ENCODE data around the gene IDH3B.
"Not testable (repeated sequence)": the region's sequence is repeated elsewhere in the genome, so short reads cannot be mapped to it uniquely, and the experiment has no call there.

The IDH3B gene

DNA sequence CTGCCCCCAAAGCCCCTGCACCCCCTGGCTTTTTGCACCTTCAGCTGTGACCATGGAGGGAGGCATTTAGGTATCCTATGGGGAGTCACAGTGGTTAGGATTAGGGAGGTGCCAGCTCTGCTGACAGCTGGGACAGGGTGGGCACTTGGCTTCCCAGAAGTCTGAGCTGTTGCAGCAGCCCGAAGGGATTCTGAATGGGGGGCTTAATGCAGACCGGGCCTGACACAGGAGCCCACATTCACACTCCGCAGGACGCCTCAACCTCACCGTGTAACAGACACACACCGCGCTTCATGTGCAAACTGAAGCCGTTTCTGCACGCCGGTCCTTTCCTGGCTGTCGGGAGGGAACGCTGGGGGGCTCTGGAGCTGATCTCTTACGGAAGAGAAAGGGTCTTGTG lies 30.5 kb upstream of the IDH3B start:
- no peak for DNase-seq (ENCODE audit: low spot score)

DNA sequence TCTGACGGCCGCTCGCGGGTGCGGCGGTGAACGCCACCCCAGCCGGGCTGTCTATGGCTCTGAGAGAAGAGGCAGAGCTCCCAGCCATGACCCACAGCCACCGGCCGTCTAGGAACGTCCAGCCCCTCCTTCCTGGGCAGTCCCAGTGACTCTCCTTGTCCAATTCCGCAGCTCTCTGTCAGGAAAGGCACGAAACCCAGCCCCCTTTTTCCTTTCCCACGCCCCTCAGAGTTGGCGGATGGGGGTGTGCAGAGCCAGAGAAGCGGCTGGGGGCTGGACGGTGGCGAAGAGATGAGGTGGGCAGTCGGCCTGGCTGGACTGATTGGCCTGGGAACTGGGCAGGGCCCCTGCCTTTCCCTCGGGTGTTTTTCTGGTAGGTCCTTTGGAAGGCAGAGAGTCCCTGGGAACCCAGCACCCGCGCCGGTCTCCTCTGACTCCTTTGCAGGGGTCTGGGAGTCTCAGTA lies 30.0 kb upstream of the IDH3B start:
- DNase-seq (ENCODE audit: low spot score), result no peak

DNA sequence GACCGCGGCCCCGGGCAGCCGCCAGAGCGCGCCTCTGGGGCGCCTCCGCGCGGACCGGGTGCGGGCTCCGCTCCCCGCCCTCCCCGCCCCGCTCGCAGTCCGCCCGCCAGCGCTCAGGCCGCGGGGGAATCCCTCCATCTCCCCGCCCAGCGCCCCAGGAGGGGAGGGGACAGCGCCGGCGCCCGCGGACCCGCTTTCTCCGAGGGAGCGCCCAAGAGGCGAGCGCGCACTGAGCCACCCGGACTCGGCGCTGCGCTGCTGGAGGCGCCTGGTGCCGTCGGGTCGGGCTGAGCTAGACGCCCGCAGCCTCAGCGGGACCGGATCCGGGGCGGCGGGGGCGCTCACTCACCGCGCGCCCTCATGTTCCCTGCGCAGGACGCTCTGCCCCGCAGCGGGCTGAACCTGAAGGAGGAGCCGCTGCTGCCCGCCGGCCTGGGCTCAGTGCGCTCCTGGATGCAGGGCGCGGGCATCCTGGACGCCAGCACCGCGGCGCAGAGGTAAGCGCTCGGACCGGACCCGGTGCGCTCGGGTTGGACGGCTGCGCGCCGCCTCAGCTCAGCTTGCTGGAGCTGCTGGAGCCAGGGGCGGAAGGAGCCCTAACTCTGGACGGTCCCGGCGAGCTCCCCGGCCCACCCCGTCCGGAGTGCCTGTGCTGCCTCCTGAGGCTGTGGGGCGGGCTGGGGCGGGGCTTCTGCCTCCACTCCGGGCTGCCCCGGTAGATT lies 29.4 kb upstream of the IDH3B start:
- DNase-seq (ENCODE audit: low spot score), result peak; percentile 54

DNA sequence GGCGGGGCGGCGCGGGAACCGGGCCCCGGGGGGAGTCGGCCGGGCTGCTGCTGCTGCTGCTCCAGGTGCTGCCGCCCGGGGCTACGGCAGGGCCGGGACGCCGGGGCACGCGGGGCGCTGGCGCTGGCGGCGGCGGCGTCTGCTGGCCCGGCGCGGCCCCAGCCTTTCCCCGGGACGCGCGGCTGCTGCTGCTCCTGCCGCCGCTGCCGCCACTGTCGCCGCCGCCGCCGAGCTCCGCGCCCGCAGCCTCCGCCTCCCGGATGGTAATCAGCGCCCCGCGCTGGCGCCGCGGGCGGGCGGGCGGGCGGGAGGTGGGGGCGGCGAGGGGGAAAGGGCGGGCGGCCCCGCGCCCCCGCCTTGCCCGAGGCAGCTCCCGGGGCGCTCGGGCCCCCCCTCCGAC lies 28.9 kb upstream of the IDH3B start:
- no peak for DNase-seq (ENCODE audit: low spot score)

DNA sequence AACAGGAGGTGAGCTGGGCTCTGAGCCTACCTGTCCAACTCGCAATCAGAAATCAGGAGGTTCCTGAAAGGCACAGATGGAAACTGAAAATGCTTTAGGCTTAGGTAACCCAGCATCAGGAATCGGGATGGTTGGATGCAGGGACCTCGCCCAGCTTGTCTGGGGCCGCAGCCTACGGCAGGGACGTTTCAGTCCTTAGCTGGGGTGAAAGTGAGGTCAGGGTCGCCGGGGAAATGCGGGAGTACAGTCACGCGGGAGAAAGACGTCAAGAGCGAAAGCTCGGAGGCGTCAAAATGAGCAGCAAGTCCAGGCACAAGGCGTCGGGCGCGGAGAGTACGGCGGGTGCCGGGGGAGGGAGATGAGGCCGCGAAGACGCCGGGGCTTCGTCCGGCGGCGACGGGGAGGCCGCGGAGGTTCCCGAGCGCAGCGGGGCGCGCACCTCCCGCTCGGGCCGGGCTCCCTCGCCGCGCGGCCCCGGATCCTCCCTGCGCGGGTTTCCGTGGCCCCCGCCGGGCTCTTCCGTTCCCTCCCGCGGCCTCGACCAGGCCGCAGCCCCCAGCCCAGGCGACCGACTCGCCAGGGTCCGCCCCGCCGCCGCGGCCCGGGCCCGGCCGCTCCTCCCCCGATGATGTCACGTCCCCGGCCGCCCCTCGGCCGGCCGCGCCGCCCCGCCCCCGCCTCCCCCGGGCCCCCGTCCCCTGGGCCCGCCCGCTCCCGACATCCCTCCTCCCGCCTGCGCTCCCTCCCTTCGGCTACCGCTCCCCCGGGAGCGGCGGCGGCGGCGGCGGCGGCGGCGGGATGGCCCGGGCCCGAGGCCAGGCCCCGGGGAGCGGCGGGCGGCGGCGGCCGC lies 28.2 kb upstream of the IDH3B start, which contains the start of gene EBF4:
EBF4 (plus strand) TSS at position 745 of the 850 bp plus-strand sequence. CDS start 866 bp downstream, outside the sequence.
- DNase-seq (ENCODE audit: low spot score), result peak; percentile 67

DNA sequence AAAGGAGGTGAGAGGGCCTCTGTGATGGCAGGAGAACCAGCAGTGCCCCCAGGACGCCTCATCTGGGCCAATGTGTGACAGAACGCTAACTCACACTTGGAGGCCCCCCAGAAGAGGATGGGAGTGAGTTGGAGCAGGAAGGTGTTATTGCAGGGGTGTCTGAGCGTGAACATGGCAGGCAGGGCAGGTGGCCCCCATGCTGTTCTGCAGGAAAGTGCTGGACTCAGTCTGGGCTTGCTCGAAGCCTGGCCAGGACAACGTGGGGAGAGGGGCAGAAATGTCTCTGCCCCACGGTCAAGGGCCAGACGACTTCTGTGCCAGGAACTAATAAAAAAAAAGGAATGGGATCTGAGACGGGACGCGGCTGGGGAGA lies 27.6 kb upstream of the IDH3B start:
- DNase-seq (ENCODE audit: low spot score), result no peak

DNA sequence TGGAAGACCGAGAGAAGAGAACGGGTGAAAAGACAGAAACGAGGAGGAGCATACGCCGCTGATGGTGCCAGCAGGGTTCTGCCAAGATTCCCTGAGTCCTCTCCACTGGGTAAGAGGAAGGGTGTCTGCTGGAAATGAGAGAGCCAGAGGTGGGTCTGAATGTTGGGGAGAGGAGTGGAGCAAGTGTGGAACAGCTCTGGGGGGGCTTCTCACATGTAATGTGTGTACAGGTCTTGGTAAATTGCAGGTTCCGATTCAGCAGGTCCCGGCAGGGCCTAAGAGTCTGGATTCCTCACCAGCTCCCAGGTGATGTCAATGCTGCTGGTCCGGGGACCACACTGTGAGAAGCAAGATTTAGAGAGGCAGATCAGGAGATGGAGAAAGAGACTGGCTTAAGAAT lies 27.1 kb upstream of the IDH3B start:
- DNase-seq (ENCODE audit: low spot score), result no peak

DNA sequence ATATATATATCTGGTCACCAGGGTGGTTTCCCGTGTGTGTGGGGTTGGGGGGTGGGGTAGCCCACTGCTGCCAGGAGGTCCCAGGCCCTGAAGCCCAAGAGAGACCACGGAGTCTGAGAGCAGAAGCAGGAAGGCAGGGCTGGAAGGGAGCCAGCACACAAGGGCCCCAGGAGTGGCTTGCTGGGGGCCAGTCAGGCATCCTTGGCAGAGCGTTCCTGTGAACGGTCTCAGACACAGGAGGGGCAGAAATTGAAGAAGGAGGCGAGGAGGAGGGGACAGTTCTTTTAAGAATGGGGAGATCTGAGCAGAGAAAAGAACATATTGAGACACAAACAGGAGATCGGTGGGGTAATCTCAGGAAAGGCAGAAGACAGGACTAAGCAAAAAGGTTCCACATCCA lies 26.7 kb upstream of the IDH3B start:
- no peak for DNase-seq (ENCODE audit: low spot score)

DNA sequence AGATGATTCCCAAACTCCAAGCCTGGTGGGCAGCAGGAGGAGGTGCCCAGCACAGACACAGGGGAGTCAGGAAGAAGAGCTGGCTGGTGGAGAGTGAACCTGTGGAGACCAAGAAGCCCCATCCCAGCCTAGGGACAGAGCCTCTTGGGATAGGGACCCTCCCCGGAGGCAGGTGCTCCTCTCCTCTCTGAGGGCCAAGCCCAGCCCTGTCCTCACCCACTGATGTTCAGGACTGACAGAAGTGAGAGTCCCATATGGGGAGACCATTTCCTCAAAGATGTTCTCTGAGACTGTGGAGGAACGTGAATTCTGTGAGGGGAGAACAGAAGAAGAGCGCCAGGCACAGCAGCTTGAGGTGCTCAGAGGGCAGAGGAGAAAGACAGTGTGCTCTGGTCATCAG lies 26.2 kb upstream of the IDH3B start:
- no peak for DNase-seq (ENCODE audit: low spot score)

DNA sequence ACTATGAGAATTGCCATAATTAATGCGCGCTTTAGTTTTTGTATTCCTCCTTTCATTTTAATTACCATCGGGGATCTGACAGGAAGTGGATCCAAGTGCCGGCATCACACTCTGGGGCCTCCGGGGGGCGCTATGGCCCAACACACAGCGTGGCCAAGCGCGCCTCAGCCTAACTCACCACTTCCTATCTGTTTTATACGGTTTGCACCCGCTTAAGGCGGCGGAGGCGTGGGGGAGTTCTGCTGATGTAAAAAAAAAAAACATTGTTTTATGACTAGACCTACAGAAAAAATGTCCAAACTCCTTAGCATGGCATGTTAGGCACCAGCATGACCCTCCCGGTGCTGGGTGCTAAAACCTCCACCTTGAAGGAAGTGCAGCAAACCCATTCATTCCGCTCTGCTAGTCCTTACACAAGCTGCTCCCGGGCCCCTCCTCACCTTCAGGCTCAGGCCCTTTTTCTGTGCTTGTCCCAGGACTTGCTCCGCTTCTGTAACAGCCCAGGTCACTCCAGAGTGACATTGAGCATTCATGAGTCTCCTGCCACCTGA lies 24.1 kb upstream of the IDH3B start:
- DNase-seq (ENCODE audit: low spot score), result peak; percentile 36

DNA sequence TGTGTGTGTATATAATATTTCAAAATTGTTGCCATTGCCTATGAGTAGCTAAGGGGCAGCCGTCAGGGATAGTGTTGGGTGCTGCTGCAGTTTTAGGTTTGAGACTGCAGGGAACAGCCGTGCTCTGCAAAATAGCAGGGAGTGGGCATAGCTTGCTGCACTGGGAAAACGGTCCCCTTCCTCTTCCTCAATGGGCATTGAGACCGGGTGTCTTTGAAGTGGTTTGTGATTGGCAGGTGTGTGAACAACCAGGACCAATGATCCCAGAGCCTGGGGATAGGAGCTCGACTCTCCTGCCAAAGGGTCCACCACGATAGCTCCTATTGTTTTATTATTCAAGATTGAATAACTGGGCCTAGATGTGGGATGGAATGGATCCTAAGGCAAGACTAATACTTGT lies 23.5 kb upstream of the IDH3B start:
- DNase-seq (ENCODE audit: low spot score), result no peak

DNA sequence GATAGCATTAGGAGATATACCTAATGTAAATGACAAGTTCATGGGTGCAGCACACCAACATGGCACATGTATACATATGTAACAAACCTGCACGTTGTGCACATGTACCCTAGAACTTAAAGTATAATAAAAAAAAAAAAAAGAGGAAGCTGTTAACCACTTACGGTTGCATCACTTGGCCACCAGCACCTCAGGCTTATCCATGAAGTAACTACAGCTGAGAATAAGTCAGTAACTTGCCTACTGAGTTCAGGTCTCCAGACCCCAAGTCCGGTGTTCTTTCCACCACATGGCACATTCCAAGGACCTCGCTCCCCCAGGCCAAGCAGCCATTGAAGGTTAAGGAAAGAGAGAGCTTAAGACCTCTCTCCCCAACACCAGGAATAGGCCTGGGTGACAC lies 20.8 kb upstream of the IDH3B start:
- DNase-seq (ENCODE audit: low spot score), result not testable (repeated sequence)

DNA sequence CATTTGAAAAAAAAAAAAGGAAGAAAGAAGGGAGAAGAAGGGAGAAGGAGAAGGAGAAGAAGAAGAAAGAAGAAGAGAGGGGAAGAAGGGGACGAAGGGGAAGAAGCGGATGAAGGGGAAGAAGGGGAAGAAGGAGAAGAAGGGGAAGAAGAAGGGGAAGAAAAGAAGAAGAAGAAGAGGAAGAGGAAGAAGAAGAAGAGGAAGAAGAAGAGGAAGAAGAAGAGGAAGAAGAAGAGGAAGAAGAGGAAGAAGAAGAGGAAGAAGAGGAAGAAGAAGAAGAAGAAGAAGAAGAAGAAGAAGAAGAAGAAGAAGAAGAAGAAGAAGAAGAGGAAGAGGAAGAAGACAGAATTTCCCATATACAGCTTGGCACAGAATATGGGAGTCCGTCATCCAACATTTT lies 18.0 kb upstream of the IDH3B start:
- DNase-seq (ENCODE audit: low spot score), result not testable (repeated sequence)

DNA sequence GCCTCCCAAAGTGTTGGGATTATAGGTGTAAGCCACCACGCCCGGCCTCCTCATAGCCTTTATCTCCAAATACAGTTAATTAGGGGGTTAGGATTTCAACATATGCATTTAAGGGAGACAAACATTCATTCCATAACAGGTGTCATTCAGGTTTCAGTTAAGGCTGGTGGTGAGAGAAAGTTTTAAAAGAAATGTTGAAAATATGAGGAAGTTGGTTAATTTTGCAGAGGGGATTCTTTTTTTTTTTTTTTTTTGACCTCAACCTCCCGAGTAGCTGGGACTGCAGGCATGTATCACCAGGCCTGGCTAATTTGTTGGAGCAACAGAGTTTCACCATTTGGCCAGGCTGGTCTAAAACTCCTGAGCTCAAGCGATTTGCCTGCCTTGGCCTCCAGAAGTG lies 16.0 kb upstream of the IDH3B start:
- no peak for DNase-seq (ENCODE audit: low spot score)

DNA sequence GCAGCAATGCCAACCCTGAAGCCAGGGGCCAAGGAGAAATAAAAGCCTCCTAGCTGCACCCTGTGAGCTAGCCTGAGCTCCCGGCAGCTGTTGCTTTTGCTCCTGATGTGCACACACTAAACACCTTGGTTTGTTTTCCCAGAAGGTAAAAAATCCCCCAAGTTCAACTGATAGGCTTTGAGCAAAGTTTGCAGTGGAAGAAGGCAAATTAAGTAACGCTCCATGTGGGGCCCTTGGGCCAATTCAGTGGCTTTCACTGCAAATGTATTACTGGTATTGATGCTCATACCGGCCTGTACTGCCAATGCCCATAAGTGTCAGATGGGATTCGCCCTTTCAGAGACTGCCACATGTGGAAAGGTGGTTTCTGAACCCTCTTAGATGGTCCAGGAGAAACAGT lies 9.4 kb upstream of the IDH3B start:
- DNase-seq (ENCODE audit: low spot score), result no peak

DNA sequence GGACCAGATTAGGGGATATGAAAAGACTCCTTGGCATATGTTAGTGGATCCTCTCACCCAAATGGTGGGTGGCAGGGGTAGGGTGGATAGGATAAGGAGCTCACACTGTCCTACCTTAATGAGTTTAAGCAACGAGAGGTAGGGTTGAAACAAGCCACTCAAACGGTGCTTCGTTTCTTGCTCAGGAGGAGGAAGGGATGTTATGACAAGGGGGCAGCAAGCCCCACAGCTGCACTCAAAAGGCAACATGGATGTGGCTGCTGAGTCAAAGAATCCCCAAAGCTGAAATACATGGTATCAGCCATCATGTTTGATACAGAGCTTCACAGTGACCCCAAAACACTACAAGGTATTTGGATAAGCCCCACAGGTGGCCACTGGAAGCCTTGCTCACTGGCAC lies 8.4 kb upstream of the IDH3B start:
- no peak for DNase-seq (ENCODE audit: low spot score)

DNA sequence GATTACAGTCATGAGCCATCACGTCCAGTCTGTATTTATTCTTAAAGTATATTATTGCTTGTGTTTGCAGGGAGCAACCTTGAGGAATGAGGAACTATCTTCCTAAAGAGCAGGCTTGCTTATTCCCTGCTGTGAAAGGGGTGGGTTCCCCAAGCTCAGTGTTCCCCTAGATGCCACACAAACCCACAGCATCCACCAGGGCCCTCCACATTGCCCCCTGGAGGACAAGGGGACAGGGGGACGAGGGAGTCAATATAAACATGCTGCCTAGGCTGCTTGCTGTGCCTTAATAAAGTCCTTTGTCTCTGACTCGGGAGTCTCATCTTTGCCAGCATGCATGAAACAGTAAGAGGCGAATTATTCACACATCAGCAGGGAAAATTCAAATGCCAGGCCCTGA lies 8.0 kb upstream of the IDH3B start:
- DNase-seq (ENCODE audit: low spot score), result no peak

DNA sequence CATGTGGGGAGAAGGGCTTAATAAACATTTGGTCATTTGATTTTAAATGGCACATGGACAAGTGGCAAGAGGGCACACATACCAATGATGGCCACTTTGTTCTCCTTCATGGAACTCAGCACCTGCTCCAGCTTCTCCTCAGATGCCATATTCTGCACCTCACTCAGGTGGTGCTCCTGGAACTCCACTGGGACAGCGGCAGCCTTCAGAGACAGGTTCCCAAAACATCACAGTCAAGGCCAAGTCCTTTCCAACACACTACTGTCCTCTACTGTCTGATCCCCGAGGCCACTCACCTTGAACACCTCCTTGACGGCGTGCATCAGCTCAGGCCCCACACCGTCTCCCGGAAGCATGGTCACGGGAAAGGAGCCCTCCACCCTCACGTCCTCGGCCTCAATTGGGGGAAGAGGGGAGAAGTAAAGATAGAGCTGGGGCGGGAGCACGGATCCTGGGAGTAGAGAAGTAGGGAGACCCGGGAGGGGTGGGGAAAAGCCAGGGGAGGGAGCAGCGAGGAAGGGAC lies 591 bp downstream of the IDH3B start:
- no peak for DNase-seq (ENCODE audit: low spot score)

DNA sequence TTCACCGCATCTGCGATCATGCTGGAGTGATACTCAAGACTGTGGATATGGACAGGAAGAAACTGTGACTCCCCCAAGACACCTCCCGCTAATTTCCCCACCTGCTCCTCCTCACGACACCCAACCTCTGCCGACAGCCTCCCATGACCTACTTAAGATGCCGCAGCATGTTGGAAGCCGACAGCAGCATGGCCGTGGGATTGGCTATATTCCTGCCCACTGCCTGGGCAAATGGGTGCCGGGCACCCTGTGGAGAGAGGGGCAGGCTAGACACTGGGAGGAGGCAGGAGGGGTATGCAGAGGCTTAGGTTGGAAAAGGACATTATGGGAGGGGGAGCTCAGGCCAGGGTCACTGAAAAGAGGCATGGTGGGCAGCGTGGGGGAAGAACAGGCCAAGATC lies 4.5 kb downstream of the IDH3B start:
- DNase-seq (ENCODE audit: low spot score), result no peak

DNA sequence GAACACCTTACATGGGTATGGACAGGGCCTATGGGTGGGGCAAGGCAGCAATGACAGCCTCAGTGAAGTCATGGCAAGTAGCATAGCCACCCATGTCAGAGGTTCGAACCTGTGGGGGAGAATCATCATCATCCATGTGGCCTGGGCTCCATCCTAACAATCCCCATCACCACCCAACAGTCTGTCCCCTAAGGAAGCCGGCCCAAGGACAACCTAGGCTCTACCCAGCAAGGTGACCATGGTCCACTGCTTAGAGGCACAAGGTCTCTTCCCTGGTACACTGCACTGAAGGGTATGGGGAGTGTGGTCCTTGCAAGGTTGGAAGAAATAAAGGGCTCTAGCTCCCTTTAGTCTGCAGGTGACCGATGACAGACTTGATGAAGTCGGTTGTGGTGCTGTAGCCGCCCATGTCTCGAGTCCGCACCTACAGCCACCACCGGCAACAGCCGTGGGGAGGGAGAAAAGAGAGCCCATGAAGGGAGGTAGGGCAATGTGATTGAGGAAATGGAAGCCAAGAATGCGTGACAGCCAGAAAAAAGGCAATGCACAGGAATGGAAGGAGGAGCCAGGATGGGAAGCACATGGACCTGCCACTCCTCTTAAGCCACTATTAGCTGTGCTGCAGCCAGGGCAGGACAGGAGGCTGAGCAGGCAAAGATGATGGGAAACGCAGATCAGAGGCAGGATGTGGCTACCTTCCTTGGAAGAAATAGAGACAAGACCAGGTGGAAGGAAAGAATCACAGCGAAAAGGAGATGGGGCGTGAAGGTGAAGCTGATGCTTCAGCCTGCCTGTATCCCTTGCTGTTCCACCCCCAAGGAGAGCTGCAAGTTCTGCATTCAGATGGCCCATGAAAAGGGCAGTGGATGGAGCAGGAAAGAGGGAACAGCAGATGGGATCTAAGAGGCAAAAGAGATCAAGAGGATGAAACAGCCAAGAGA lies 5.3 kb downstream of the IDH3B start:
- DNase-seq (ENCODE audit: low spot score), result no peak

DNA sequence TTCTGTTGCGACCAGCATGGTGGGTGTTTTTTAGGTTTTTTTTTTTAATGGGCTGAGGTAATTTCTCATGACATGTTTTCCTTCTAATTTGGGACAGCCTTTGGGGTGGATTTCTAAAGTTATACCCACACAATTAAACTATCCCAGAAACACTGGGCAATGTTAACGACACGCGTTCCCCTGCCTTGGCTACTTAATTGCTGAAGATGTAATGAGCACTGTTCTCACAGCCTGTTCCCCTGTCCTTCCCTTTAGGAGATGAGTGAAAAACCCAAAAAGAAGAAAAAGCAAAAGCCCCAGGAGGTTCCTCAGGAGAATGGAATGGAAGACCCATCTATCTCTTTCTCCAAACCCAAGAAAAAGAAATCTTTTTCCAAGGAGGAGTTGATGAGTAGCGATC lies 6.3 kb downstream of the IDH3B start:
- no peak for DNase-seq (ENCODE audit: low spot score)

DNA sequence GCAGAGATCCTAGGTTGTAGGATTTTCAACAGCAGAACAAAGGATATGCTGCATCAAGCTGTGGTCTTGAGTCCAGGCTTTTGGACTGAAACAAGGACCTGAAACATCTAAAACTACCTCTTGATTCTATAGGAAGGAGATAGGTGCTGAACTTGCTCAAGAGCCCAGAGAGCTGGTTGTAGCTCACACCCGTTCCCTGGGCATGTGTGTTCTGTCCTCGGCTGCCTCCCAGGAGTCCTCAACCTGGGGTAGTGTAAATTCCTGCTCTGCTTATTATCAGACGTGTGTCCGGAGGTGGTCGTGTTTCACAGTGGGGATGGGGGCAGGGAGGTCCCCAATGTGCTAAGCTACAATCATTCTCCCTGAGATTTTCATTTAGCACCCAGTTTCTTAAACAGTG lies 6.8 kb downstream of the IDH3B start:
- no peak for DNase-seq (ENCODE audit: low spot score)

All from germinal center (tissue), 1 donor.